ENCODE data around the gene SYCE1L.
A peak's percentile ranks its signal among the peaks of the same experiment; 100 is the strongest.
"Not testable (repeated sequence)": the region's sequence is repeated elsewhere in the genome, so short reads cannot be mapped to it uniquely, and the experiment has no call there.

SYCE1L gene

DNA sequence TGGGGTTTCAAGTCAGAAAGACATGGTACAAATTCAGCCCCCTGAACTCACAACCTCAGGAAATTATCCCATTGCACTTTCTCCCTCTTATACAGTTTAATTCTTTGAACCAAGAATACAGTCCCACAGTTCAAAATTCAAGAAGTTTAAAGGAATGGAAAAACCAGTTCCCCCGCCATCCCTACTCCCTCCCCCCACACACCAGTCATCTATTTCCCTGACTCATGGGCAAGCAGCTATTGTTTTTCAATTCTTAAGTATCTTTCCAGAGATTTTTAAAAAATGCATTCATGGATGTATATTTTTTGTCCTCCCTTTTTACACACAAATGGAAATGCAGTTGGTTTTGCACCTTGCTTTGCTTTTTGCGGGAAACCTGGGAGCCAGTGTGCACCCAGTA lies 7.3 kb downstream of the SYCE1L start:
- no peak for DNase-seq

DNA sequence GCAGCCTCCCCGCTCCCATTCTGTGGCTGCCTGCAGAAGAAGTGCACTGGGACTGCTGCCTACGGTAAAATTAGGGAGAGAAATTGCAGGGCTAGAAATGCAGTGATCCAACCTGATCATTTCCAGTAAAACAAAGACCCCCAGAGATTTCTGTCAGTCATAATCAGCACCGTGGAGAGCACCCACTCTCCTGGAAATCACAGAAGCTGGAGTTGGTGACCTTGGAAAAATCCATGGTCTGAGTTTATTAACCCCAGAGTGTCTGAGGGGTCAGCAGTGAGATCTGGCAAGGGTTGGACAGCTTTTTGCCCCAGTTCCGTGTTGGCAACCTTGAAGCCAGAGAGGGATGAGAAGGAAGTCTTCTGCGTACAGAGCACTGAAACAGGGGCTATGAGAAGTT lies 7.8 kb downstream of the SYCE1L start:
- no peak for DNase-seq

DNA sequence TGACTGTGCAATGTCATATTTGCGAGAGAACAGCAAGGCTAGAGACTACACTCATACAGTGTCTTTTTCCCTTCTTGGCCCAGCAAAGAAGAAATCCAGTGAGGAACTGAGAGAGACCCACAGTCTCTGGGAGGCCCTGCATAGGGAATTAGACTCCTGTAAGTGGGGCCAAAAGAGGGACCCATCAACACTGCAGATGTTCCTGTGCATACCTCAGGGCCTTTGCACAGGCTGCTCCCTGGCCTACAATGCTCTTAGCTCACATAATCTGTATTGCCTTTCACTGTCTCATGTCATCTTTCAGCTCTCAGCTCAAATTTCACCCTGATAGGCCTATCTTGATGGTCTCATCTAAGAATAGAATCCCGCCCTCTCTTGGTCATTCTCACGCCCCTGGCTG lies 9.2 kb downstream of the SYCE1L start:
- no peak for DNase-seq

DNA sequence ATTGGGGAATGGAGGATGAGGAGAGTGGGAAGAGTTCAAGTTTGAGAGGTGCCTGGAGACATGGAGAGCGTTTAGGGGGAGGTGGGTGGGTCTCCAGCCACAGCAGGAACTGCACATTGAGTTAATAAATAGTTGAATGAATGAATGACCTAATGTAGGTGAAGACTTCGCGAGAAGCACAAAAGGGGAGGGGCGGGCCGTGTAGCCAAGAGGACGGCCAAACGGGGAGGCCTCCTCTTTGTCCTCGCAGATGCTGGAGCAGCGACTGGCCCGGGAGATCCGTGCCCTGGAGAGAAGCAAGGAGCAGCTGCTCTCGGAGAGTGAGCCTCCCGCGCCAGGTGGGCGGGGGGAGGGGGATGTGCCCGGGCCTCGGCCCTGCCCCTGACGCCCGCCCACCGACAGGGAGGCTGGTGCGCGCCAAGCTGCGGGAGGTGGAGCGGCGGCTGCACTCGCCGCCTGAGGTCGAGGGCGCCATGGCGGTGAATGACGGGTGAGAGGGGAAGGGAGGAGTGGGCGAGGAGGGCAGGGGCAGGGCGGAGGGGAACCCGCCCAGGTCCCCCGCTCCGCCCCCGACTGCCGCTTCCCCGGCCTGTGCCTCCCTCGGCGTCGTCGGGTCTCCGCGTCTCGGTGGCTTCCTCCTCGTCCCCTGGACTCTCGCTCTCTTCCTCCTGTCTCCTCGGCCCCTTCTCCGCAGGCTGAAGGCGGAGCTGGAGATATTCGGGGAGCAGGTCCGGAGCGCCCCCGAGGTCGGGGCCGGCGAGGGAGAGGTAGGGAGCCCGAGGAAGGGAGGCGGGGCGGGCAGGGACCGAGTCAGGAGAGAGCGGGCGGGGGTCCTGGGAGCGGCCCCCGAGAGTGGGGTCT lies 12.9 kb downstream of the SYCE1L start:
- peak; percentile 84 for DNase-seq

DNA sequence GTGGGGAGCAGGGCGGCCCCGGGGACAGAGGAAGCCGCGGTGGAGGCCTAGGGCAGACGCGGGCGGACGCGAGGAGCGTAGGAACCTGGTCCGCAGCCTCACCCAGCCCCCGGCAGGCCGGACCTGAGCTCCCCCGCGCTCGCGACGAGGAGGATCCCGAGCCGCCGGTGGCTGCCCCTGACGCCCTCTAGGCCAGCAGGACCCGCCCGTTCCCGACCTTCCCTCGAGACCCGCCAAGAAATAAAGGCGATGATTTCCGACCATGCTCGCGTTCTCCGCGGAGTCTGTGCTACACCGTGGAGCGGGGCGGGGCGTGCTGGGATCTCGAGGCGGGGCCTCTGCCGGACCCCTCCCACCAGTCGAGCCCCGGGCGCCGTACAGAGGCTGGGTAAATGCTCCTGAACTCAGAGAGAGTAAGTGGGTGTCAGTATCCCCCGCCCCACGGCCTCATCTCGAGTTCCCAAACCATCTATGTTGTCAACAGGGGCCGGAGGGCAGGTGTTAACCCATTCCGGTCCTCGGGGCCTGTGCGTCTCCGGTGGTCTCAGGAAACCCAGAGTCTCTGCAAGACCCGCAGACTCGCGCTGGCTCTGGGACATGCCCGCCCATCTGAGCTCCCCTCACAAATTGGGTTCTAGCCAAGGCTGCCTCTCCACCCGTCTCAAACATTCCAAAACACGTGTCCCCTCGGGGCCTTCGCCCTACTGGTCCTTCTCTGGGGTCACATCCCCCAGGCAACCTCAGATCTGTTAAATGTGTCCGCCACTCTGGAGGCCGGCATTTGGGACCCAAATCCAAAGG lies 13.7 kb downstream of the SYCE1L start:
- DNase-seq = peak; percentile 51

DNA sequence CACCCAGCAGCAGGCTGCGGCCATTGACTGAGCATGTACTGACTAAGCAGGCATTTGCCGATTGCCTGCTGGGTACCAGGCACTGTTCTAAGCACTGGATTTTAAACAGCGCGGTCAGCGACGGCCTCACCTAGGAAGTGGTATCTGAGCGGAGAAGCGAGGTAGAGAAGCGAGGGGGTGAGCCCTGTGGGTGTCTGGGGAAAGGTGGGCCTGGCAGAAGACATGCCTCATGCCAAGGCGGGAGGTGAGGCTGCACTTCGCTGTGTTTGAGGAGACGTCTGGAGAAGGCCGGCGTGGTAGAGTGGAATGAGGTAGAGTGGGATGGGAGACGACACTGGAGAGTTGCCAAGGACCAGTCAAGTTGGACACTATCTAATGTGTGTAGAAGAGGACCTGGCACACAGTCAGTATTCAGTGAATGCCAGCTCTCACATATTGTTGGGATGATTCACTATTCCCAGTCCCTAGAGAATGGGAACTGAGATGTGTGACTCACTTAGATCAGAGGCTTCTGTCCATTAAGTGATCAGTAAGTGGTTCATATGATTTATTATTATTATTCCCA lies 14.4 kb downstream of the SYCE1L start:
- DNase-seq = no peak

DNA sequence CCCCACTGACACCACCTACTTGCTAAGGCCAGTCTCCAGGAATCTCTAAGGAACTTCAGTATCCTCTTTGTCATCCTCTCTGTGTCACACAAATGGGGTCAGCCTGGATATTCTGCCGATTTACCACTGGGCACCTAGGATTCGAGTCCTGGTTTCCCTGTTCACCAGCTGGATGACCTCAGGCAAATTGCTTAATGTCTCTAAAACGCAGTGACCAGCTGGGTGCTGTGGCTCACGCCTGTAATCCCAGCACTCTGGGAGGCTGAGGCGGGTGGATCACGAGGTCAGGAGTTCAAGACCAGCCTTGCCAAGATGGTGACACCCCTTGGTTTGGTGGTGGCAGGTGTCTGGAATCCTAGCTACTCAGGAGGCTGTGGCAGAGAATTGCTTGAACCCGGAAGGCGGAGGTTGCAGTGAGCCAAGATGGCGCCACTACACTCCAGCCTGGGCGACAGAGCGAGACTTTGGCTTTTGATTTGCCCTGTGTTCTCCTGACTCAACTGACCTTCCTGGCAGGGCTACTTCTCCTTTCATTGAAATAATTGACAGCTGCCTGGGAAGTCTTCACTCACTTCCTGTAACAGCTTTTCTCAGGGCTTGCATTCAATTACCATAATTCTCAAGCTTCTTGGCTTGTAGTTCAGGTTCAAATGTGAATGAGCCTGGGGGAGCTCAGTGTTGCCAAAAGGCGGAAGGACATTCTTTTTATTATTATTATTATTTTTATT lies 15.4 kb downstream of the SYCE1L start:
- no peak for DNase-seq

DNA sequence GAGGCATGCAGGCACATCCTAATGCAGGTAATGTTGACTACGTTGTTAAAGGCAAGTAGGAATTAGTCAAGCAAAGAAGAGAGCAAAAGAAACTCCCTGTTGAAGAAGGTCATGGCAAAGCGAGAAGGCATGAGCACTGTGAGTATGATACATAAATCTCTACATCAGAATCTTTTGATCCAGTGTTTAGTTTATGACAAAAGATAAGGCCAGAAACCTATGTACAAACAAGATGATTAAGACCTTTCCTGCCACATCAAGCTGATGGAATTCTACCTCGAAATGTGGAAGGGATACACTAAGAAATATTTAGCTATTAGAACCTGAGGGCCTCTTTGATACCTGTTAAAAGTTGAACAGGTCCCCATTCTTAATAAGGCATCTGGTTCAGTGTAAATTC lies 20.2 kb downstream of the SYCE1L start:
- no peak for DNase-seq

DNA sequence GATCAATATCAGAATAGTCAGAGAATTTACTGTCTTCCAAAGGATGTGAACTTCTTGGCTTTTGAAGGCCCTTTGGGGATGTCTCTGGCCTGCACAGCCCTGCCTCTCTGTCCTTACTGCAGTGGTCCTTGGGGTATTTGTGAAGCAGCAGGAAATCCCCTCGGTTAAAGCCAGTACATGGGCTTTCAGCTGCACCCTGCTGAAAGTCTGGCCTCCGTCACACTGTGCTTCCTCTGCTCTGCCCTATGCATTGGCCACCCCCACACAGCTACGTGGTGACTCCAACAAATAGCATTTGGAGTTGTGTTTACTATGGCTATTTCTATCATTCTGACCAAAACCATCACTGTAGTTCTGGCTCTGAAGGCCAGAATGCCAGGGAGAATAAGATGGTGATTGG lies 21.2 kb downstream of the SYCE1L start:
- no peak for DNase-seq

DNA sequence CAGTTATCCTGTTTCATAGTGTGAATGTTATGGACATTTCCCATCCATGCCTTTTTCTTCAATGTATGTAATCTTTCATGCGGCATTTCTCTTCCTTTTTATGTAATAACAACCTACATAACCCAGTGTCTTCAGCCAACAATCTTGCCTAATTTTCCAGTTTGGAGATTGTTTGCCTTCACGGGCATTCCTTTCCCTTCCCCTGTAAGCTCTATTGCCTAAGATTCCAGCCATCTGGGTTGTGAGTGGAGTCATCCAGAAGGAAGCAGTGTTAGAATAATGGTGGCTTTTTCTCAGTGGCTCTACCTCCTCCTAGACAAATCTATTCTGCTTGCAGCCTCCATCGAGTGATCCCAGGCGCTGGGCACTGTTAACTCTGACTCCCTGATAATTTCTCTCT lies 22.3 kb downstream of the SYCE1L start:
- no peak for DNase-seq

DNA sequence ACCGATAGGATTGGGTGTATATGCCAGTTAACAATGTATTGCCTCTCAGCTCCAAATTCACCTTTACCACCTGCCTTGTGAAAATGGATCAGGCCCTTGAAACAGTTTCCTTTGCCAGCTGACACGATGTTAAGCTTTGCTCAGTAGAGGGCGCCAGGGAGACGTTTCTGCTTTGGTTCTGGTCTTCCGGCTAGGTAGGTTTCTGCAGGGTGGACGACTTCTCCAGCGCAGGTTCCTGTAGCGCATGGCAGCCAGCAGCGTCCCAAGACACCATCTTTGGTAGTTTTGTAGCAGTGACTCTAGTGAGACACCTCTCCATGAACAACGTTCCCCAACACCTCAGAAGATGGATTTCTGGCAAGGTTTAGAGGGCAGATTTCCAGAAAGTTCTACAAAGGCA lies 24.0 kb downstream of the SYCE1L start:
- DNase-seq = no peak

DNA sequence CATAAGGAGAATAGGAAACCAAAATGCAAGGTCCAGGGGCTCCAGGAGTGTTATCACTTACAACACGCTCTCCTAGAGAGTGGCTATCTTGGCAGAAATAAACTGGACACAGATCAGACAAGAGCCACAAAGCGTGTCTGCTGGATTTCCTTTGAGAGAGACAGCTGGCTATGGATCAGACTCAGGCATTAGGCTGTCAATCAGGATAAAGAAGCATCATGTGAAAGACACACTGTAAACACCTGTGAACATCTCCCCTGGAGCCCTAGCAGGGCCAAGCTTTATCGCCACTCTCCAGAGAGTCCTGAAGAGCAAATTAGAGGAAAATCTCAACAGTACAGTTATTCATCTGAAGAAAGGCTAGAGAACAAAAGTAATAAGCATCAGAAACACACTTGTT lies 26.0 kb downstream of the SYCE1L start:
- DNase-seq = no peak

DNA sequence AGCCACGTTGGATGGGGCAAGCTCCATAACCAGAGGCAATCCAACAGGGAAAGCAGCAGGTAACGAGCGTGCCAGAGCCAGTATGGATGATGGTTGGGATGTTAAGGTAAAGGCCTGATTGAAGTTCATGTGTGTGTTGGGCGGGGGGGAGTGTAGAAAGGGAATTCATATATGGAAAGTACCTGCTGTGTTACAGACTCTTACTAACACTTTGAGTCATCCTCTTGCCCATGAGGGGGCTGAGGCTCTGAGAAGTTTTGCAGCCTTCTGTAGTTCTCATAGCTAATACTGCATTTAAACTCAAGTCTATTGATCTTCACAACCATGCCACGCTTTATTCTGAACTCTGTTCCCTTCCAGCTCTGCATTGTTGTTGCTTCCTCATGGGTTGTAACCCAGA lies 28.5 kb downstream of the SYCE1L start:
- DNase-seq = no peak

DNA sequence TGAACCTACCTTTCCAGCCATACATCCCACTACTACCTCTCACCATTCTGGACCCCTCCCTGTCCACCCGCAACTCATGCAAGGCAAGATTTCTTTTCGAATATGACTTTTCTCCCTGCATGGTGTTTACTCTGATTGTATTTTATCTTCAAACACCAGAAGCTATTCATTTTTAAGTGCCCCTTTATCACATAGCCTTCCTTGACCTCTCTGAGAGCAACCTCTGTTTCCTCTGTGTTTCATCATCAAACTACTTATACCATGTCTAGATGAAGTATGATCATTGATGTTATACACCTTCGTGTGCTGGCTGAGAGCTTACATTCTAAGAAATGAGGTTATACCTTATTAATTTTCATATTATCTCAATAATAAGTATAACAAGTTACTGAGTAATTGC lies 31.8 kb downstream of the SYCE1L start:
- no peak for DNase-seq

DNA sequence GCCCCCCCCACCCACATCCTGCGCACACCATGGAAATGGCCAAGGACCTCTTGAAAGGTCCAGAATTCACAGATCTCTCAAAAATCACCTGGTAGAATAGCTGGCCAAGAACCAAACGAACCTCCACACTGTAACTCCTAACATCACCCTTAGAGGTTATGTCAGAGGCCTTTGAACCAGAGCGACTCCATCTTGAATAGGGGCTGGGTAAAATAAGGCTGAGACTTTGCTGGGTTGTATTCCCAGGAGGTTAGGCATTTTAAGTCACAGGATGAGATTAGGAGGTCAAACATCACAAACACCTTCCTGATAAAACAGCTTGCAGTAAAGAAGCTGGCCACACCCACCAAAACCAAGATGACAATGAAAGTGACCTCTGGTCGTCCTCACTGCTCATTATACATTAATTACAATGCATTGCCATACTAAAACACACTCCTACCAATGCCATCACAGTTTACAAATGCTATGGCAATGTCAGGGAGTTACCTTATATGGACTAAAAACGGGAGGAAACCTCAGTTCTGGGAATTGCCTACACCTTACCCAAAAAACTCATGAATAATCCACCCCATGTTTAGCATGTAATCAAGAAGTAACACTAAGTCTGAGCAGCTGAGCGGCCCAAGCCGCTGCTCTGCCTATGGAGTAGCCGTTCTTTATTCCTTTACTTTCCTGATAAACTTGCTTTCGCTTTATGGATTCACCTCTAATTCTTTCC lies 34.8 kb downstream of the SYCE1L start:
- no peak for DNase-seq

DNA sequence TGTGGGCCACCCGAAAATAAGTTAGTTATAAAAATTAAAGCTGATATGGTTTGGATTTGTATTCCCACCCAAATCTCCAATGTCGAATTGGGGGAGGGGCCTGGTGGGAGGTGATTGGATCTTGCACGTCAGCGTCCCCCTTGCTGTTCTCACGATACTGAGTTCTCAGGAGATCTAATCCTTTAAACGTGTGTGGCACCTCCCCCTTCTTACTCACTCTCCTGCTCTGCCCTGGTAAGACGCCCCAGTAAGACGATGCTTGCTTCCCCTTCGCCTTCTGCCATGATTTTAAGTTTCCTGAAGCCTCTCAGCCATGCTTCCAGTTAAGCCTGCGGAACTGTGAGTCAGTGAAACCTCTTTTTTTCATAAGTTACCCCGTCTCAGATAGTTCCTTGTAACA lies 35.4 kb downstream of the SYCE1L start:
- no peak for DNase-seq

DNA sequence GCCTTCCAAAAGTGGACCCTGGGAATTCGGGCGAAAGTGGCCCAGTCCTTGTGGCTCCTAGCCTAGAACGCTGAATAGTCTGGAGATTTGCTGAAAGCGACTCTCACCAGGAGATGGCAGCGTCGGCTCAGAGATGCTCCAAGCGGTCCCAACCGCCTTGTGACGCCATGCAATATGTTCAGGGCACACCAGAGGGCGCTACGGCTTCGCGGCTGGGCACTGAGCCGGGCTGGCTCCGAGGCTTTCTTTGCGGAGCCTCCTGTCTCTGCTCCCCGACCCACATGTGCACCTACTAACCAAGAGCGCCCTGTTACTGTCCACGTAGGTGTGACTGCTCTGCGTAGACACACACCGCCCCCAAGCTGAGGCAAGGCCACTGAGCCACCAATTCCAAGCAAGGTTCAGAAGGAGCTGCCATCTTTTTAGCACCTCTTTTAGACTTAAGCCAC lies 36.9 kb downstream of the SYCE1L start:
- DNase-seq = peak; percentile 82

DNA sequence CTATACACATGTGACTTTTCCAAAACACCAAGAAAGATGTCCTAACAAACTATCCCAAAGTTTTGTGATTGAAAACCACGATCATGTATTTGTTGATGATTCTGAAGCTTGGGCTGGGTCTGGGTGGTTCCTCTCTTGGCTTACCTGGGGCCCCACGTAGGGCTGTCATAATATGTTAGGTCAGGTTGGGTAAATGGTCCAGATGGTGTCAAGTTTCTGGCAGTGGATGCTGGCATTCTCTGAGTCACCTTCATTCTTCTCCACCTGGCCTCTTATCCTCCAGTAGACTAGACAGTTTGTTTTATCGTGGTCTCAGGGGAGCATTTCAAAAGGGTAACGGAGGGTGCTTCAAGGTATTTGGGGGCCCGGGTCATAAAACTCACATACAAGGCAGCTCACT lies 39.4 kb downstream of the SYCE1L start:
- no peak for DNase-seq

DNA sequence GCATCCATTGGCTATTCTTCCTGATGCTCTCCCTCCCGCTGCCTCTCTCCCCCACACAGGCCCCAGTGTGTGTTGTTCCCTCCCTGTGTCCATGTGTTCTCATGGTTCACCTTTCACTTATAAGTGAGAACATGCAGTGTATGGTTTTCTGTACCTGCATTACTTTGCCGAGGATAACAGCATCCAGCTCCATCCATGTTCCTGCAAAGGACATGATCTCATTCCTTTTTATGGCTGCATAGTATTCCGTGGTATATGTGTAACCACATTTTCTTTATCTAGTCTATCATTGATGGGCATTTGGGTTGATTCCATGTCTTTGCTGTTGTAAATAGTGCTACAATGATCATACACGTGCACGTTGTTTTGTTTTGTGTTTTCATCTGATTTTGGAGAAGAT lies 43.3 kb downstream of the SYCE1L start:
- not testable (repeated sequence) for DNase-seq

DNA sequence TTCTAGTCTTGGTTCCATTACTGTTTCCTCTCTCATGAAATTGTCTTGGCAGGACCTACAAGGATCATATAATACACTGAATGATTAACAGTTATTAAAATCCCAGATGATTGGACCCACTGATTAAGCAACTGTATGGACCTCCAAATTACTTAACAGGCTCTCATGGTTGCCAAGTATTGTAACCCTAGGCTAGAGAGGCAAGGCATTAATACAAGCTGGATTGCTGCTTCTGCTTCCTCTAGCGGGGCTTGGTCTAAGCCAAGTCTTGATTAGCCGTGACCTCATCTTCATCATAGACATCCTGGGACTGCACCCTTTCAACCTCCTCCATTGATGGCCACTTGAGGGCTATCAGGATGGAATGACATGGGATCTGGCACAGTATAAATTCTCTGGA lies 46.9 kb downstream of the SYCE1L start:
- DNase-seq = no peak

DNA sequence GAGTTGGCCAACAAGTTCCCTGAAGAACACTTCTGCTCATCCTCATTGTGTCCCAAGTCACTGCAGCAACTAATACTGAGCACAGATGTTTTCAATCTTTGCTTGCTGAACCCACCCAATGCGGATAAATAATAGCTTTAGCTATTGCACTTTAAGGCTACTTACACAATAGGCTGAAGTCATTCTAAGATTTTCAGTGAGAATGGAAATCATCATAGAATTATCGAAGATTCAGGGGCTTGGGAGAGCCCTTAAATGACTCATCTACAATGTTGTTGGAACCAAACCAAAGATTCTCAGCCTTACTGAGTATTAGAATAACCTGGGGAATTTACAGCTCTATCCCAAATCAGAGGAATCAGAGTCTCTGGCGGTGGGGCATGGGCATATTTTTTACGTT lies 51.2 kb downstream of the SYCE1L start:
- DNase-seq = no peak

All from NCI-H1092 (cell line).